Right lobe of liver (tissue), 6 donors: Measurements from ENCODE around the gene CERS3. TPM values are rescaled to one million over a fixed set of nuclear protein-coding genes. Genes with fewer than 3 reads are reported as not detected.

Experiments
- ATAC-seq, 4 donors: fragments of 200-7000 bp; cut with Tn5 transposase; one replicate each; pipeline ENCODE4 v1.9.1; 2020; ENCODE audit warnings: mild to moderate bottlenecking in 4 of 4, moderate library complexity in 4 of 4
- DNase-seq, 3 donors: peaks; one replicate each; pipeline ENCODE4 v3.0.0-alpha.2; 2020
- H3K27ac ChIP-seq, 3 donors: fragments of 200-600 bp; one replicate each; pipeline ENCODE4 v1.8.0; 2022
- H3K27me3 ChIP-seq, 2 donors: fragments of 200-600 bp; one replicate each; pipeline ENCODE4 v1.8.0; 2022
- H3K36me3 ChIP-seq, 4 donors: fragments of 200-600 bp; sonication (generic) in 1 of 4; one replicate each; pipeline versions ENCODE4 v1.5.1 to v1.8.0; 2017 to 2022; ENCODE audit warnings: control low read depth in 1 of 4
- H3K4me1 ChIP-seq, 4 donors: fragments of 200-600 bp; sonication (generic) in 1 of 4; one replicate each; pipeline versions ENCODE4 v1.5.1 to v1.8.0; 2017 to 2022; ENCODE audit warnings: control low read depth in 1 of 4
- H3K4me3 ChIP-seq, 3 donors: fragments of 200-600 bp; one replicate each; pipeline ENCODE4 v1.8.0; 2022
- H3K9me3 ChIP-seq, 4 donors: fragments of 200-600 bp; sonication (generic) in 1 of 4; one replicate each; pipeline versions ENCODE4 v1.5.1 to v1.8.0; 2017 to 2022; ENCODE audit warnings: control low read depth in 1 of 4
- CTCF ChIP-seq, 4 donors: fragments of 200-600 bp in 3 of 4; fragments of 450-650 bp in 1 of 4; IDR thresholded peaks; one replicate each; pipeline versions ENCODE4 v1.5.1 to v1.8.0; 2016 to 2022; ENCODE audit warnings: antibody characterized with exemption in 4 of 4, mild to moderate bottlenecking in 2 of 4
- POLR2A ChIP-seq: fragments of 450-650 bp; IDR thresholded peaks from one replicate; pipeline ENCODE4 v1.6.1; 2017; ENCODE audit warnings: antibody characterized with exemption, mild to moderate bottlenecking
- WGBS: methylation state at CpG from one replicate; pipeline ENCODE4 v1.1.6; 2018; ENCODE audit warnings: low coverage, low lambda C conversion rate; ENCODE audit not compliant: insufficient coverage; ENCODE audit errors: missing lambda C conversion rate; 5-methylcytosine and 5-hydroxymethylcytosine counted together
- intact Hi-C, 2 donors: fragments of 100-400 bp; cut with DNase I; formaldehyde crosslinking; loops; one replicate each; pipeline versions ENCODE4 v1.11.2 to v1.14.1; 2022
- total RNA-seq, 6 experiments: library from RNA; depleted of rRNA in 2 of 6; stranded (reverse); fragments of >200 nt in 2 of 6; fragmentation: NEBNext Ultra II Directional in 3 of 6; extraction: Animal tissue kit (Norgen Biotek cat#: 25700) in 3 of 6; gene quantifications; one replicate each; pipeline versions ENCODE4 v1.1.0 to v1.2.4, GENCODE V29; 2016 to 2023
- donor health status: DM: no; HTN: yes; CAD: no.
- donor health status: DM: no; HTN: no; CAD: no.
- donor health status: DM: no; HTN: no; CAD: no.
- donor health status: DM: no; HTN: yes; CAD: no.
- donor health status: DM: no; HTN: yes; CAD: no.

The CERS3 gene
- total RNA-seq, 6 experiments from 2014 or later, result not detected

GRCh38 chr15:100547961-100548360, 19.2 kb upstream of the CERS3 start:
- 71% methylated on average over 1 of the region's 5 CpGs for WGBS
- Histone ChIP-seq H3K4me3 (no peak overlapping the region), H3K9me3 (no peaks in the 10 kb centered on the region), H3K36me3 (no peaks in the 10 kb centered on the region), H3K27ac (no peak overlapping the region), H3K4me1 (no peaks in the 10 kb centered on the region), H3K27me3 (no peaks in the 10 kb centered on the region)
- ATAC-seq (no peak), DNase-seq (no peak)
- TF ChIP-seq CTCF (IDR thresholded peaks at IDR 0.05) (no peak), POLR2A (no peak)
- intact Hi-C loops, result no loop called here

- no peaks in the 10 kb centered on the region for H3K27me3 ChIP-seq
- no peaks in the 10 kb centered on the region for H3K9me3 ChIP-seq
- 40% methylated on average over 4 of the region's 6 CpGs for WGBS
- no peaks in the 10 kb centered on the region for H3K36me3 ChIP-seq
- H3K4me3 ChIP-seq, result no peak overlapping the region
- intact Hi-C loops, result no loop called here
- TF ChIP-seq CTCF (IDR thresholded peaks at IDR 0.05) (no peak), POLR2A (no peak)
- H3K27ac ChIP-seq, result no peak overlapping the region
- no peak for ATAC-seq
- no peaks in the 10 kb centered on the region for H3K4me1 ChIP-seq
- no peak for DNase-seq
Measured at GRCh38 chr15:100544946-100545345, 16.2 kb upstream of the CERS3 start.

- intact Hi-C loops, result no loop called here
- ATAC-seq, result peak in 1 of 4 donors; percentile 38
- Histone ChIP-seq H3K27ac (no peak overlapping the region), H3K4me1 (no peaks in the 10 kb centered on the region), H3K9me3 (no peaks in the 10 kb centered on the region), H3K4me3 (no peak overlapping the region), H3K36me3 (no peaks in the 10 kb centered on the region), H3K27me3 (no peaks in the 10 kb centered on the region)
- TF ChIP-seq CTCF (IDR thresholded peaks at IDR 0.05) (no peak), POLR2A (no peak)
- no CpG with 5 or more reads among the region's 57 CpGs for WGBS
- DNase-seq, result no peak
Measured at GRCh38 chr15:100544338-100544841, 15.6 kb upstream of the CERS3 start.

GRCh38 chr15:100542290-100542689, 13.5 kb upstream of the CERS3 start:
- H3K9me3 ChIP-seq, result no peaks in the 10 kb centered on the region
- DNase-seq (no peak), ATAC-seq (no peak)
- WGBS, result 96% methylated on average over 6 of the region's 6 CpGs
- no peak for TF ChIP-seq POLR2A
- no peak for TF ChIP-seq CTCF (IDR thresholded peaks at IDR 0.05)
- H3K36me3 ChIP-seq, result no peaks in the 10 kb centered on the region
- intact Hi-C loops, result no loop called here
- H3K4me1 ChIP-seq, result no peaks in the 10 kb centered on the region
- no peak overlapping the region for H3K27ac ChIP-seq
- H3K27me3 ChIP-seq, result no peaks in the 10 kb centered on the region
- no peak overlapping the region for H3K4me3 ChIP-seq

- intact Hi-C loops, result no loop called here
- H3K27ac ChIP-seq, result no peak overlapping the region
- ATAC-seq (peak in 3 of 4 donors; percentile 38 to 60 (median 55)), DNase-seq (no peak)
- 15% methylated on average over 2 of the region's 2 CpGs for WGBS
- TF ChIP-seq POLR2A, result no peak
- no peak for TF ChIP-seq CTCF (IDR thresholded peaks at IDR 0.05)
- H3K9me3 ChIP-seq, result no peaks in the 10 kb centered on the region
- H3K36me3 ChIP-seq, result no peaks in the 10 kb centered on the region
- H3K4me1 ChIP-seq, result no peaks in the 10 kb centered on the region
- no peaks in the 10 kb centered on the region for H3K27me3 ChIP-seq
- H3K4me3 ChIP-seq, result no peak overlapping the region
Measured at GRCh38 chr15:100537331-100537730, 8.6 kb upstream of the CERS3 start.
